Pulmonary artery endothelial cell (primary cell): ENCODE data around the gene XYLB. TPM values are rescaled to one million over a fixed set of nuclear protein-coding genes. Genes with fewer than 3 reads are reported as not detected.

ENCODE experiments used
- DNase-seq: peaks from one replicate; pipeline ENCODE4 v3.0.0-alpha.2; 2011; ENCODE audit warnings: low read depth, low spot score
- total RNA-seq: library from RNA; depleted of rRNA; stranded (reverse); fragments of >200 nt; gene quantifications from 2 replicates; pipeline ENCODE4 v1.2.3, GENCODE V29; 2014

XYLB gene
- total RNA-seq, 1 donor from 2014 or later, result 3.9 TPM

DNA sequence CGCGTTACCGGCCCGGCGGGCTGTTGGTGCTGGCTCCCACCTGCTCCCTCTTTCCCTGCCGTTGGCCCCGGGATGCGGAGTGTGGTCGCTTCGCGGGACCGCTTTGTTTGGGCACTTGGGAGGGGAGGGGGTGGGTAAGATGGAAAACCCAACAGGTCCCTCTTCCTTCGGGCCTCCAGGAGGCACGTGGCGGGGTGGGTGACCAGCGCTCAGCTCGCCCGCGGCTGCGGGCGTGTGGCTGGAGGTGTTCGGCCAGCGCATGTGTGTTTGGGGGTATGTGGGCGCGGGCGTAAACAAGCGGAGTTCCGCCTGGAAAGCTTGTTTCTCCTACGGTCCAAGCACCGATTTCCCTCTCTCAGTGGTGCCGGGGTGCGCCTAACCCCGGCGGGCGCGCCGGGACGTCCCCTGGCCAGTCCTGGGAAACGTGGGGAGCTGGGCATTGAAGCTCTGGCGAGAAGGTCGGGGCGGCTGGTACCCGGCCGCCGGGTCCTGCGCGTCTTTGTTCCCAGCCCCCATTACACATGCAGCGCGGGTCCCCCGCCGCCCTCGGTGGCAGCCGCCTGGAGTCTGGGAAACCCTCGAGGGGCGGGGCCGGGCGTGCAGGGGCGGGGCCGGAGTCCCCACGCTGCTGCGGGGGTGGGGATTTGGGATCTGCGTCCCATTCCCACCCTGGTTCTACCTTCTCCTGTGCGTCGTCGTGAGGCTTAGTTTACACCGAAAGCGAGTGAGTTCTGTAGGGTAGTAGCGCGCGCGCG lies 108.5 kb downstream of the XYLB start:
- no peak for DNase-seq

DNA sequence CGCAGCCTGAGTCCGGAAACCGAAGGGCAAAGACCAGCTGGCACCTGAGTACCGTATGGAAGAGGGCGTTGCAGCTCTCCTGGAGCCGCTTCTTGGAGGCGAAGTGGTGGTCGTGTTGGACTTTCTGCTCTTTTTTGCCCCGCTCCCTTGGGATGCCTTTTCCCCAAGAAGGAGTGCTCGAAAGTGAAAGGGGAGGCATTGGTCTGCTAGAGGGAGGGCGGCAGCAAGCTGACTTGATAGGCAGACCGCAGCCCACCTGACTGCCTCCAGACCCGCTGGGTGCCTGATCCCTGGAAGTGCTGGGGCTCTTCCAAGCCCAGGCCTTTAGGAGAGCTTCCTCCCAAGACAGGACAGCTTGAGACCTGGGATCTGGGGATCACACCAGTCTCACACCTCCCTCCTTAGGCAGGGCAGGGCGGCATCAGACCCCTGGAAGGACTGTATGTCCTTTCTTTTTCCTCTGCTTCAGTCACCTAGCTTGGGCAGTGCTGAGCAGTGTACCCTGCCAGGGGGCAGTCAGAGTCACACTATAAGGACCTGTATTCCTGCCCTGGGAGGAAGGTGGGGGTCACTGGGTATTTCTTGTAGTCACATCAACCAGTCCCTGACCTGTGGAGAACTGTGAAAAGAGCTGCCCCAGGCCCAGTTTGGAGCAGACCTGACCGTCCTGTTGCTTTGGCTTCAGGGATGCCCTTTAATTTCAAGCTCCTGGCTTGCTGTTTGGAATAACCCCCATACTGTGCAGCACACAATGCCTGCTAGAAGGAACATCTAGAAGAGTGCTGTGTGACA lies 109.2 kb downstream of the XYLB start:
- DNase-seq, result no peak

DNA sequence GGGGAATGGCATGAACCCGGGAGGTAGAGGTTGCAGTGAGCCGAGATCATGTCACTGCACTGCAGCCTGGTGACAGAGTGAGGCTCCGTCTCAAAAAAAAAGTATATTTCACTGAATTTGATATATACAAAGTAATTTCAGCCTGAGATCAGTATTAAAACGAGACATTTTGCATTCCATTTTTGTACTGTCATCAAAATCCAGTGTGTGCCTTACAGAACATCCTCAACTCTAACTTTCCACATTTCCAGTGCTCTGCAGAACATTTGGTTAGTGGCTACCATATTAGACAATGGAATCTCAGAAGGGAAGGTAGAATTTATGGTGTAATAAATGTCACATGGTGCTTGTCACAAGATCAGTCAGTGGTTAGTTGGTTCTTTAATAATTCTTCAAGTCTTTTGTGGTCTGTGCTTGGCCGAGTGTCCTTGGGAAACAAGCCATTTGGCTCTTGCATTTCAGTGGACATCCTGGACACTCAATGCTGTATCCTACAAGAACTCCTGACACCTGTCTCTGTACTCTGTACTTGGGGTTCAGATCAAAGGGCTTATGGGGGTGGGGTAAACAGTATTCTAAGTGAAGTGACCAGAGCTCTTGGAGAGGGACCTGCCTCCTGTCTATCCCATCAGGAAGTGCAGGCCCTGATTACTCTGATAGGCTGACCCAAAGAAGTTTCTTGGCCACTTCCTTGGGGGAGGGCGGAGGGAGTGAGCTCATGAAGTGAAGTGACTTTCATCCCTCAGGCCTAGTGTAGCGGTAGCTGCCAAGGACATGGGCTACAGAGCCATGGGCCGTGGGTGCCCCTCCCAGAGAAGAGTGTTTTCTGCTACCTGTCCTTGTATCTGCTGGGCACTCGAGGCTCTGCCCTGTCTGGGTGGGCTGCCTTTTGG lies 110.8 kb downstream of the XYLB start:
- no peak for DNase-seq

DNA sequence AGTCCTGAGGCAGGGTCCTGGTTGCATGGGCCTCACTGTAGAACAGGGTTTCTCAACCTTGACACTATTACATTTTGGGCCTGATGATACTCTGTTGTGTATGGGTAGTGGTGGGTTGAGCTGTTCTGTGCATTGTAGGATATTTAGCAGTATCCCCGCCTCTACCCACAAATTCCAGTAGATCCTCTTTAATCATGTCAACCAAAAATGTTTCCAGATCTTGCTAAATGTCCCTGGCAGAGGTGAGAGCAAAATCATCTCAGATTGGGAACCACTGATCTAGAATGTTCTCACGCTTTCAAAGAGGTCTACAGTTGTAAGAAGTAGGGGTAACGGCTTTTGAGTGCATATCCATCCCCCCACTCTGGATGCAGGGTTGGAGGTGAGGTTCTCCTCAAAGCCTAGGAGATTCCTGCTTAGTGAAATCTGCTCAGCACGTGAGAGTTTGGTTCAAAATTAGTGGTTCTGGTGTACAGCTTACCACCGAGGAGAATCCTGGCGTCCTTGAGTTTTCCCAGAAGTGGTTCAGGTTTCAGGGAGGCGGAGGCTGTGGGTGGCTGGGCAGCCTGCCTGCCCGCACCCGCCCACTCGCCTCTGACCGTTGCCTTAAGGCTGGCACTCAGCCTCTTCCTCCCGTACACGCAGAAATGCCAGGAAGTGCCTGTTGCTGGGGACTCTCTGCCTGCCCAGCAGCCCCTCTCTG lies 112.4 kb downstream of the XYLB start:
- no peak for DNase-seq

DNA sequence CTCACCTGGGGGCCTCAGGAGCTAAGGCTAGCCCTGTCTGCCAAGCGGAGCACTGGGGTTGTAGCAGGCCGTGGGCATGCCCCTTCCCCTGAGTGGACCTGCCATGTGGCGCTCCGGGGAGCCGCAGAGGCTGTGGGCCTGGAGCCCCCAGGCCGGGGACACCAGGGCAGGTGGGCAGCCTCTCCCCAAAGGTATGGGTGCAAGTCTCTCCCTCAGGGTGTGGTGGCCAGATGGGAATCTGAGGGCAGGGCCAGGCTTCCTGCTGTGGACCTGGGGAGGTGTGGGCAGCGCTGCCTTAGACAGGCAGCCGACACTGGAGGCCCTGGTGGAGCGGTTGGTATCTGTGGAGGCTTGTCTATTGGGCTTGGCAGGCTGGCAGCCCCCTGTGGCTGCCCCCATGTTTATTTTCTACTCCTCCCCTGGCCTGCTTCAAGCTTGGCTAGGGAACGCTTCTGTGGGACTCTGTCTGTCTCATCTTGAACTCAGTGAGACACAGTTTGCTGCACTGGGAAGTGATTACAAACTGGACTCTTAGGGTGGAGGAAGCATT lies 113.0 kb downstream of the XYLB start:
- DNase-seq, result no peak

DNA sequence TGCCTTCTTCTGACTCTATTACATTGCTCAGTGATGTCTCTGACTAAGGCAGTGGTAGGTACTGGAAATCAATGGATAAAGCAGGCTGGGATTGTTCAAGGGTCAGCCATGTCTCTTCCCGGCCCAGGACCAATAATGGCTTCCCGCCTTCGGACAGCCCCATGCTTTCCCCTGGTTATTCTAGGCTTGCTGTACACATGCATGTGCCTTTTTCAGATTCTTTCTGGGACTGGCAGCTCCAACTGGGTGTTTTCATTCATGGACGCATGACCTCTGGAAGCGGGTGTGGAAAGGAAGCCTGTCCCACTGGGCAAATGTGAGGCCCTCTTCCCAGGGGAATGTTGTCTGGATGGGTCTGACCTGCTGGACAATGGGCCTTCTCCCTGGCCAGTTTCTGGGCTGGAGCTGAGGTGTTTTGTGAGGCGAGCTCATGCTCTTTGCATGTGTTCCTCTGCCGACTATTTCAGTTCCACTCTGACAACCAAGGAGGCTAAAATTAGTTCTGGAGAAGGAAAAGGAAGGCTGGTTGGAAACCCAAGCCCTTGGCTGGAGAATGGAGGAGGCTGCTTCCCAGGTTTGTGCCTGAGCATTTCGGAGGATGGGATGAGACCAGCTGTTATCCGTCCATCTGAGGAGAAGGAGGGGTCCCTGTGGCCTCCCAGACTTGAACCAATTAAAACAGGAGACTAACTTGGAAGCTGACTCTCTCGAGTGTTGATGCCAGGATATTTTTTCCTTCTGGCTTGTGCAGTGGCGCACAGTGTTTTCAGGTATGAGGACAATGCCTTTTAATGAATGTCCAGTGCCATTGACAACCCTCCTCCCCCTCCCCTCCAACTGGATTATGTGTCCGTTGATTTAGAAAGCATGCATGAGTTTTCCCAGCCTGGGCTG lies 114.0 kb downstream of the XYLB start:
- DNase-seq, result no peak

Other genes starting within 250 kb of the XYLB start
- 51.5 and 52.7 TPM in 2 replicates for gene ACAA1, start 209.7 kb upstream of the XYLB start, total RNA-seq
- gene MYD88, start 208.1 kb upstream of the XYLB start, total RNA-seq, result 12.7 and 15.2 TPM in 2 replicates
- gene OXSR1, start 181.2 kb upstream of the XYLB start, total RNA-seq, result 36.6 and 45.9 TPM in 2 replicates
- 0.13 and 0.18 TPM in 2 replicates for gene SLC22A13, start 81.0 kb upstream of the XYLB start, total RNA-seq
- under 0.01 and 0.14 TPM in 2 replicates for gene SLC22A14, start 64.5 kb upstream of the XYLB start, total RNA-seq
- 3.3 and 4.2 TPM in 2 replicates for gene ACVR2B, start 107.1 kb downstream of the XYLB start, total RNA-seq
- gene EXOG, start 149.6 kb downstream of the XYLB start, total RNA-seq, result 9.6 and 12.2 TPM in 2 replicates